Calu3 (cell line): ENCODE results near the gene L1TD1. TPM values are rescaled to one million over a fixed set of nuclear protein-coding genes. Genes with fewer than 3 reads are reported as not detected.

ENCODE experiments used
- BruUV-seq: library from RNA; stranded (reverse); fragments of 400-500 nt; replicated peaks from 2 replicates; lab custom pipeline; 2021; lab: Mats Ljungman, UMichigan
- CTCF ChIA-PET: fragments of 300-600 bp; sonication (Branson Sonifier 250); formaldehyde crosslinking; loops from one replicate; lab custom pipeline; 2022; ENCODE audit warnings: antibody characterized with exemption; lab: Charles Lee
- DNase-seq: peaks from one replicate; pipeline ENCODE4 v3.0.0; 2022
- H3K27ac Mint-ChIP-seq: one replicate; pipeline ENCODE4 v1.8.0; 2022; ENCODE audit warnings: mixed read lengths; ENCODE audit not compliant: unreplicated experiment
- H3K27me3 Mint-ChIP-seq: one replicate; pipeline ENCODE4 v1.8.0; 2022; ENCODE audit warnings: mixed read lengths; ENCODE audit not compliant: unreplicated experiment
- H3K36me3 Mint-ChIP-seq: one replicate; pipeline ENCODE4 v1.8.0; 2022; ENCODE audit warnings: mild to moderate bottlenecking, moderate library complexity, mixed read lengths; ENCODE audit not compliant: insufficient read depth, unreplicated experiment
- H3K4me1 Mint-ChIP-seq: one replicate; pipeline ENCODE4 v1.8.0; 2022; ENCODE audit warnings: mild to moderate bottlenecking, low read depth, mixed read lengths; ENCODE audit not compliant: unreplicated experiment
- H3K4me3 Mint-ChIP-seq: one replicate; pipeline ENCODE4 v1.8.0; 2022; ENCODE audit warnings: mild to moderate bottlenecking, low read depth, moderate library complexity, mixed read lengths; ENCODE audit not compliant: unreplicated experiment
- H3K9me3 Mint-ChIP-seq: one replicate; pipeline ENCODE4 v1.8.0; 2022; ENCODE audit warnings: low read depth, mixed read lengths; ENCODE audit not compliant: unreplicated experiment
- CTCF ChIP-seq: fragments of 200-600 bp; IDR thresholded peaks from one replicate; pipeline ENCODE4 v1.8.0; 2022; ENCODE audit warnings: antibody characterized with exemption; ENCODE audit not compliant: unreplicated experiment
- intact Hi-C: fragments of 100-400 bp; cut with micrococcal nuclease; formaldehyde crosslinking; loops from one replicate; pipeline ENCODE4 v1.10.0; 2022; ENCODE audit not compliant: unreplicated experiment
- total RNA-seq: library from RNA; stranded (reverse); gene quantifications from 2 replicates; pipeline ENCODE4 v1.2.3, GENCODE V29; 2022

Gene L1TD1
- total RNA-seq, 1 experiment from 2014 or later: not detected

GRCh38 chr1:62224182-62224581 is 29.5 kb downstream of the L1TD1 start:
- intact Hi-C loops: no loop called here
- H3K27me3 Mint-ChIP-seq: no peaks in the 10 kb centered on the region

GRCh38 chr1:62227496-62227895 is 32.8 kb downstream of the L1TD1 start:
- no peaks in the 10 kb centered on the region for H3K9me3 Mint-ChIP-seq
- H3K27ac Mint-ChIP-seq: no peak overlapping the region
- CTCF ChIA-PET: no interaction called here
- DNase-seq: no peak
- intact Hi-C loops: no loop called here
- H3K27me3 Mint-ChIP-seq: no peaks in the 10 kb centered on the region
- BruUV-seq: no TSS peak
- no peak overlapping the region for H3K4me3 Mint-ChIP-seq
- H3K36me3 Mint-ChIP-seq: no peaks in the 10 kb centered on the region
- no peak for TF ChIP-seq CTCF
- H3K4me1 Mint-ChIP-seq: peaks cover 9% of the 10 kb centered on the region

More at GRCh38 chr1:62224182-62224581, 29.5 kb downstream of the L1TD1 start:
- CTCF ChIA-PET: no interaction called here
- H3K4me3 Mint-ChIP-seq: no peak overlapping the region
- no peaks in the 10 kb centered on the region for H3K4me1 Mint-ChIP-seq
- BruUV-seq: no TSS peak
- H3K36me3 Mint-ChIP-seq: no peaks in the 10 kb centered on the region
- no peak overlapping the region for H3K27ac Mint-ChIP-seq
- H3K9me3 Mint-ChIP-seq: no peaks in the 10 kb centered on the region
- TF ChIP-seq CTCF: no peak
- DNase-seq: no peak

- no peaks in the 10 kb centered on the region for H3K27me3 Mint-ChIP-seq
- no peak overlapping the region for H3K27ac Mint-ChIP-seq
- BruUV-seq: no TSS peak
Measured at GRCh38 chr1:62228136-62228882, 33.7 kb downstream of the L1TD1 start.

GRCh38 chr1:62228883-62229187 is 34.2 kb downstream of the L1TD1 start:
- H3K4me3 Mint-ChIP-seq: no peak overlapping the region
- no peaks in the 10 kb centered on the region for H3K36me3 Mint-ChIP-seq
- no peak for TF ChIP-seq CTCF
- DNase-seq: no peak
- peaks cover 9% of the 10 kb centered on the region for H3K4me1 Mint-ChIP-seq
- intact Hi-C loops: no loop called here
- BruUV-seq: no TSS peak
- no peak overlapping the region for H3K27ac Mint-ChIP-seq
- H3K9me3 Mint-ChIP-seq: no peaks in the 10 kb centered on the region
- CTCF ChIA-PET: no interaction called here
- H3K27me3 Mint-ChIP-seq: no peaks in the 10 kb centered on the region

More at GRCh38 chr1:62228136-62228882, 33.7 kb downstream of the L1TD1 start:
- CTCF ChIA-PET: no interaction called here
- no peak for TF ChIP-seq CTCF
- Mint-ChIP-seq H3K36me3 (no peaks in the 10 kb centered on the region), H3K4me1 (peaks cover 9% of the 10 kb centered on the region), H3K4me3 (no peak overlapping the region), H3K9me3 (no peaks in the 10 kb centered on the region)
- DNase-seq: no peak
- intact Hi-C loops: no loop called here
